HCT116 (cell line): ENCODE data around the gene ADGRV1. TPM values are rescaled to one million over a fixed set of nuclear protein-coding genes. Genes with fewer than 3 reads are reported as not detected.

ENCODE experiments used
- ATAC-seq: fragments of 200-7000 bp; cut with Tn5 transposase; 2 replicates; pipeline ENCODE4 v1.9.1; 2020; ENCODE audit warnings: mild to moderate bottlenecking, moderate library complexity
- BruUV-seq: library from RNA; stranded (reverse); fragments of 400-500 nt; replicated peaks from 2 replicates; lab custom pipeline; 2021; lab: Mats Ljungman, UMichigan
- CTCF ChIA-PET: fragments of 300-600 bp; sonication (Branson Sonifier 250); formaldehyde crosslinking; loops from one replicate; lab custom pipeline; 2021; ENCODE audit warnings: antibody characterized with exemption; lab: Charles Lee
- POLR2A ChIA-PET: fragments of 300-600, 350-600 bp; sonication (Branson Sonifier 250); formaldehyde crosslinking; loops from one replicate; lab custom pipeline; 2021; ENCODE audit warnings: antibody characterized with exemption; lab: Charles Lee
- RAD21 ChIA-PET, 2 experiments: fragments of 300-600 bp; sonication (Branson Sonifier 250); formaldehyde crosslinking; loops; one replicate each; lab custom pipeline; 2023; ENCODE audit warnings: low total read pairs in 2 of 2; ENCODE audit not compliant: uncharacterized antibody in 2 of 2, unreplicated experiment in 2 of 2, low non-redundant PET in 1 of 2; lab: Charles Lee
- DNase-seq: peaks from one replicate; pipeline ENCODE4 v3.0.0-alpha.2; 2010; ENCODE audit warnings: low read depth, low spot score
- H2AFZ ChIP-seq: fragments of 200-600 bp; shearing (Covaris generic), sonication (generic); 2 replicates; pipeline ENCODE4 v1.6.1; 2017; ENCODE audit warnings: low read depth, mixed run types, mixed read lengths, antibody characterized with exemption, low read length; ENCODE audit not compliant: poor library complexity, severe bottlenecking
- H3K27ac ChIP-seq: 2 replicates; pipeline ENCODE4 v1.5.1; 2012; ENCODE audit warnings: low read depth, low read length
- H3K27me3 ChIP-seq: fragments of 200-600 bp; sonication (generic); 2 replicates; pipeline ENCODE4 v1.6.1; 2016; ENCODE audit warnings: mixed run types, low read length, mixed read lengths; ENCODE audit not compliant: insufficient read depth
- H3K36me3 ChIP-seq, 2 experiments: fragments of 200-500 bp in 1 of 2; fragments of 200-600 bp in 1 of 2; sonication (Bioruptor generic) in 1 of 2; sonication (generic) in 1 of 2; 2 replicates each; pipeline versions ENCODE4 v1.5.1 to v1.6.1; 2014 to 2016; ENCODE audit warnings: low read length in 2 of 2, inconsistent platforms in 1 of 2, mixed read lengths in 1 of 2, mixed run types in 1 of 2; ENCODE audit not compliant: insufficient read depth in 2 of 2, control insufficient read depth in 1 of 2
- H3K4me1 ChIP-seq, 2 experiments: fragments of 200-600 bp in 1 of 2; sonication (generic) in 1 of 2; 2 replicates each; pipeline versions ENCODE4 v1.5.1 to v1.6.1; 2012 to 2017; ENCODE audit warnings: low read length in 2 of 2, inconsistent platforms in 1 of 2, mild to moderate bottlenecking in 1 of 2, mixed read lengths in 1 of 2, mixed run types in 1 of 2, moderate library complexity in 1 of 2; ENCODE audit not compliant: insufficient read depth in 2 of 2, control insufficient read depth in 1 of 2
- H3K4me2 ChIP-seq: fragments of 200-600 bp; sonication (generic); 2 replicates; pipeline ENCODE4 v1.6.1; 2017; ENCODE audit warnings: mixed run types, low read length, mixed read lengths
- H3K4me3 ChIP-seq, 2 experiments: fragments of 200-600 bp in 1 of 2; sonication (generic) in 1 of 2; replicated peaks in 1 of 2; 2 replicates each; pipeline ENCODE4 v1.5.1; 2011 to 2016; ENCODE audit warnings: low read length in 2 of 2, control low read depth in 1 of 2, low read depth in 1 of 2, mild to moderate bottlenecking in 1 of 2, mixed read lengths in 1 of 2, mixed run types in 1 of 2
- H3K79me2 ChIP-seq: fragments of 200-600 bp; sonication (generic); 2 replicates; pipeline ENCODE4 v1.6.1; 2017; ENCODE audit warnings: mild to moderate bottlenecking, mixed run types, low read length, moderate library complexity, mixed read lengths; ENCODE audit not compliant: insufficient read depth
- H3K9ac ChIP-seq: fragments of 200-600 bp; sonication (generic); 2 replicates; pipeline ENCODE4 v1.6.1; 2016; ENCODE audit warnings: low read length, mixed read lengths
- H3K9me2 ChIP-seq: fragments of 200-600 bp; sonication (generic), shearing (Covaris generic); 2 replicates; pipeline ENCODE4 v1.6.1; 2017; ENCODE audit warnings: mixed run types, mild to moderate bottlenecking, moderate library complexity; ENCODE audit not compliant: insufficient read depth
- H3K9me3 ChIP-seq, 2 experiments: fragments of 200-500 bp in 1 of 2; fragments of 200-600 bp in 1 of 2; sonication (Bioruptor generic) in 1 of 2; sonication (generic) in 1 of 2; 2 replicates each; pipeline ENCODE4 v1.6.1; 2014 to 2017; ENCODE audit warnings: low read length in 2 of 2, mixed read lengths in 2 of 2, inconsistent platforms in 1 of 2, low read depth in 1 of 2, mild to moderate bottlenecking in 1 of 2, mixed run types in 1 of 2, moderate library complexity in 1 of 2; ENCODE audit not compliant: control insufficient read depth in 1 of 2, insufficient read depth in 1 of 2
- H4K20me1 ChIP-seq: fragments of 200-600 bp; sonication (generic), shearing (Covaris generic); 2 replicates; pipeline ENCODE4 v1.6.1; 2017; ENCODE audit warnings: mixed run types, mild to moderate bottlenecking, moderate library complexity; ENCODE audit not compliant: insufficient read depth
- CEBPB ChIP-seq: IDR thresholded peaks from 2 replicates; pipeline ENCODE4 v1.6.1; 2012; ENCODE audit warnings: low read depth
- ELF1 ChIP-seq: IDR thresholded peaks from 2 replicates; pipeline ENCODE4 v1.6.1; 2012; ENCODE audit warnings: low read depth, borderline replicate concordance
- EZH2phosphoT487 ChIP-seq: fragments of 200-600 bp; IDR thresholded peaks from 2 replicates; pipeline ENCODE4 v1.6.1; 2018; ENCODE audit warnings: antibody characterized with exemption, borderline replicate concordance
- POLR2A ChIP-seq: IDR thresholded peaks from 2 replicates; pipeline ENCODE4 v1.7.0; 2011; ENCODE audit warnings: borderline replicate concordance; ENCODE audit not compliant: insufficient read depth, insufficient read length; ENCODE audit errors: extremely low read depth
- POLR2AphosphoS5 ChIP-seq: IDR thresholded peaks from 2 replicates; pipeline ENCODE4 v1.6.1; 2011; ENCODE audit warnings: mild to moderate bottlenecking, low read depth, low read length, moderate library complexity
- RAD21 ChIP-seq: IDR thresholded peaks from 2 replicates; pipeline ENCODE4 v1.6.1; 2012; ENCODE audit warnings: low read depth, mild to moderate bottlenecking
- SIN3A ChIP-seq: IDR thresholded peaks from 2 replicates; pipeline ENCODE4 v1.6.1; 2012; ENCODE audit warnings: low read depth
- SP1 ChIP-seq: IDR thresholded peaks from 2 replicates; pipeline ENCODE4 v1.6.1; 2012; ENCODE audit warnings: low read depth
- TCF7L2 ChIP-seq: IDR thresholded peaks from 2 replicates; pipeline ENCODE4 v1.7.0; 2011; ENCODE audit warnings: borderline replicate concordance, inconsistent platforms; ENCODE audit not compliant: insufficient read depth, insufficient read length; ENCODE audit errors: extremely low read depth
- YY1 ChIP-seq: IDR thresholded peaks from 2 replicates; pipeline ENCODE4 v1.6.1; 2011; ENCODE audit warnings: low read length, low read depth, moderate library complexity, mild to moderate bottlenecking; ENCODE audit not compliant: insufficient replicate concordance; ENCODE audit errors: extremely low read depth
- ZFX ChIP-seq: fragments of 450-650 bp; IDR thresholded peaks from 2 replicates; pipeline ENCODE4 v1.6.1; 2017
- intact Hi-C: fragments of 100-400 bp; cut with micrococcal nuclease; formaldehyde crosslinking; loops from 2 replicates; pipeline ENCODE4 v1.10.0; 2022
- total RNA-seq: library from RNA; stranded (reverse); gene quantifications from one replicate; pipeline ENCODE4 v1.2.1, GENCODE V29; 2021; ENCODE audit not compliant: unreplicated experiment
- TF ChIP-seq, protein P1 (sequence below), 3 experiments: fragments of 200-600 bp in 1 of 3; sonication (generic) in 1 of 3; IDR thresholded peaks in 2 of 3; conservative IDR thresholded peaks in 1 of 3; 2 replicates each; pipeline ENCODE4 v1.5.1; 2012 to 2017; ENCODE audit warnings: low read depth in 2 of 3, low read length in 2 of 3, antibody characterized with exemption in 1 of 3, borderline replicate concordance in 1 of 3, control low read depth in 1 of 3, mild to moderate bottlenecking in 1 of 3, mixed read lengths in 1 of 3, mixed run types in 1 of 3, moderate library complexity in 1 of 3; ENCODE audit not compliant: insufficient read depth in 1 of 3
- TF ChIP-seq, protein P2 (sequence below): IDR thresholded peaks from 2 replicates; pipeline ENCODE4 v1.6.1; 2012
- TF ChIP-seq, protein P3 (sequence below): IDR thresholded peaks from 2 replicates; pipeline ENCODE4 v1.6.1; 2012

ADGRV1 gene
- total RNA-seq, 1 experiment from 2014 or later, result 6.0 TPM

DNA sequence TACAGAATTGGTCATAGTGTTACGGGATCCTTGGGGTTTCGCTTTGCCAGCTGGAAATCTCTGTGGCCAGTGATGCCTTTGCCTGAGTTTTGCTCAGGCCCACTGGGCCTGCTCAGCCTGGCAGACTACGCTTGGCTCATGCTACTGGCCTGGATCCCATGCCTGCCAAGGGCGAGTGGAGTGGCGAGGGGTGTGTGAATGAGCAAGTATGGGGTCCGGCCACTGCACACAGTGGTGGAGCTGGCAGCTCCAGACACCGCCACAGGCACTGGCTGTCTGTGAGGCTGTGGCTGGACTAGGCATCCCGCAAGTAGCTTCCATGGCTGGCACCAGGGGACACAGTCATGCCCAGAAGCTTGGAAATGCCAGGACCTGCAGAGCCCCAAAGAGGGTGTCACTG, 584.2 kb downstream of the ADGRV1 start:
- intact Hi-C loops, result no loop called here

DNA sequence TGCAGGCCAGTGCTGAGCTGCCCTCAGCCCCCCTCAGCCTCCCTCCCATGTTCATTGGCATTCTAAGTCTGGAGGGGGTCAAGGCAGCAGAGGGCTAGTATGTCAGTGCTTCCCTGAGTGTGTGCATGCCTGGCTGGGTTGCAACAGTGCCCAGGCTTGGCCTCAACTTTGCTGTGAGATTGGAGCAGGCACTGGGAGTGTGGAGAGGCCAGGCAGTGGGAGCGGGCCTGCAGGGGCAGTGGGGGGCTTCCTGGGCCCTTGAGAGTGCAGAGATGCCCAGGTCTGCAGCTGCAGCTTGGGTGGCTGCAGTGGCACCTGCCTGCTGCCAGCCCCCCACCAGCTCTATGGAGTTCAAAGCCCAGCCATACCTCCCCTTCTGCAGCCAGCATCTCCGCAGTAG, 585.2 kb downstream of the ADGRV1 start:
- H3K9me3 ChIP-seq, result no peaks in the 10 kb centered on the region
- ChIA-PET CTCF (no interaction called here), RAD21 (no interaction called here)

More for the DNA sequence above, 584.2 kb downstream of the ADGRV1 start:
- no peaks in the 10 kb centered on the region for H4K20me1 ChIP-seq
- H3K27ac ChIP-seq, result no peak overlapping the region
- H3K9me2 ChIP-seq, result no peaks in the 10 kb centered on the region
- H3K4me3 ChIP-seq, result no peak overlapping the region
- TF ChIP-seq YY1, result no peak
- TF ChIP-seq POLR2AphosphoS5, result no peak
- TF ChIP-seq TCF7L2, result no peak
- no peak for TF ChIP-seq SP1
- TF ChIP-seq ELF1, result no peak
- TF ChIP-seq, protein P1, sequence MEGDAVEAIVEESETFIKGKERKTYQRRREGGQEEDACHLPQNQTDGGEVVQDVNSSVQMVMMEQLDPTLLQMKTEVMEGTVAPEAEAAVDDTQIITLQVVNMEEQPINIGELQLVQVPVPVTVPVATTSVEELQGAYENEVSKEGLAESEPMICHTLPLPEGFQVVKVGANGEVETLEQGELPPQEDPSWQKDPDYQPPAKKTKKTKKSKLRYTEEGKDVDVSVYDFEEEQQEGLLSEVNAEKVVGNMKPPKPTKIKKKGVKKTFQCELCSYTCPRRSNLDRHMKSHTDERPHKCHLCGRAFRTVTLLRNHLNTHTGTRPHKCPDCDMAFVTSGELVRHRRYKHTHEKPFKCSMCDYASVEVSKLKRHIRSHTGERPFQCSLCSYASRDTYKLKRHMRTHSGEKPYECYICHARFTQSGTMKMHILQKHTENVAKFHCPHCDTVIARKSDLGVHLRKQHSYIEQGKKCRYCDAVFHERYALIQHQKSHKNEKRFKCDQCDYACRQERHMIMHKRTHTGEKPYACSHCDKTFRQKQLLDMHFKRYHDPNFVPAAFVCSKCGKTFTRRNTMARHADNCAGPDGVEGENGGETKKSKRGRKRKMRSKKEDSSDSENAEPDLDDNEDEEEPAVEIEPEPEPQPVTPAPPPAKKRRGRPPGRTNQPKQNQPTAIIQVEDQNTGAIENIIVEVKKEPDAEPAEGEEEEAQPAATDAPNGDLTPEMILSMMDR (IDR thresholded peaks at IDR 0.05 in 2 of 3, conservative IDR thresholded peaks at IDR 0.05 in 1 of 3; ENCODE audit: borderline replicate concordance in 1 of 3, insufficient read depth in 1 of 3, low read depth in 2 of 3, low read length in 2 of 3), result no peak
- no peak for TF ChIP-seq ZFX
- TF ChIP-seq SIN3A, result no peak
- TF ChIP-seq, protein P2, sequence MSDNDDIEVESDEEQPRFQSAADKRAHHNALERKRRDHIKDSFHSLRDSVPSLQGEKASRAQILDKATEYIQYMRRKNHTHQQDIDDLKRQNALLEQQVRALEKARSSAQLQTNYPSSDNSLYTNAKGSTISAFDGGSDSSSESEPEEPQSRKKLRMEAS, result no peak
- H3K4me1 ChIP-seq, result no peaks in the 10 kb centered on the region
- H3K27me3 ChIP-seq, result no peaks in the 10 kb centered on the region
- POLR2A ChIA-PET, result no interaction called here
- RAD21 ChIA-PET, result no interaction called here
- CTCF ChIA-PET, result no interaction called here
- DNase-seq (no peak), ATAC-seq (no peak)
- no peaks in the 10 kb centered on the region for H3K36me3 ChIP-seq
- no peak overlapping the region for H3K9ac ChIP-seq
- H3K4me2 ChIP-seq, result no peak overlapping the region
- no peak overlapping the region for H2AFZ ChIP-seq
- no TSS peak for BruUV-seq
- no peaks in the 10 kb centered on the region for H3K79me2 ChIP-seq
- no peaks in the 10 kb centered on the region for H3K9me3 ChIP-seq

More for the DNA sequence above, 585.2 kb downstream of the ADGRV1 start:
- Histone ChIP-seq H3K36me3 (no peaks in the 10 kb centered on the region), H4K20me1 (no peaks in the 10 kb centered on the region), H3K9me2 (no peaks in the 10 kb centered on the region), H3K9ac (no peak overlapping the region), H3K4me3 (no peak overlapping the region), H3K4me2 (no peak overlapping the region), H3K27me3 (no peaks in the 10 kb centered on the region), H3K27ac (no peak overlapping the region), H3K79me2 (no peaks in the 10 kb centered on the region), H2AFZ (no peak overlapping the region), H3K4me1 (no peaks in the 10 kb centered on the region)
- intact Hi-C loops, result no loop called here
- BruUV-seq, result no TSS peak
- TF ChIP-seq CEBPB (no peak), POLR2AphosphoS5 (no peak), EZH2phosphoT487 (no peak), TCF7L2 (no peak), ELF1 (no peak), POLR2A (no peak), RAD21 (no peak)
- TF ChIP-seq, protein P2, result no peak
- TF ChIP-seq, protein P3, sequence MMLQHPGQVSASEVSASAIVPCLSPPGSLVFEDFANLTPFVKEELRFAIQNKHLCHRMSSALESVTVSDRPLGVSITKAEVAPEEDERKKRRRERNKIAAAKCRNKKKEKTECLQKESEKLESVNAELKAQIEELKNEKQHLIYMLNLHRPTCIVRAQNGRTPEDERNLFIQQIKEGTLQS, result no peak
- no peak for DNase-seq
- no peak for ATAC-seq
- POLR2A ChIA-PET, result no interaction called here
